ENCODE results near the gene PCNX2. TPM values are rescaled to one million over a fixed set of nuclear protein-coding genes. Genes with fewer than 3 reads are reported as not detected.
A peak's percentile ranks its signal among the peaks of the same experiment; 100 is the strongest.

The PCNX2 gene
- total and polyA plus RNA-seq, 2 of the 8 experiments (the other 6 are each of a cell fraction or from before 2014, with no cell fraction given): 46.1 to 57.6 TPM

- no peak for DNase-seq (ENCODE audit: low read depth in 1 of 2, low spot score in 2 of 2)
- WGBS, 2 experiments (ENCODE audit: extremely low coverage in 1 of 2, insufficient coverage in 1 of 2, insufficient read length in 1 of 2, insufficient replicate concordance in 2 of 2, low coverage in 1 of 2, low lambda C conversion rate in 2 of 2, missing lambda C conversion rate in 1 of 2): 90% methylated on average over 4 of the region's 5 CpGs; no CpG with 5 or more reads in 1 of the 2 experiments
- Histone ChIP-seq H4K5ac (ENCODE audit: insufficient read length, low read depth, low read length) (no peak overlapping the region), H3K9me3 (ENCODE audit: insufficient read depth in 2 of 2, low read depth in 1 of 2, low read length in 1 of 2) (no peaks in the 10 kb centered on the region), H2AK5ac (ENCODE audit: low read depth, low read length) (no peak overlapping the region), H3K4me3 (ENCODE audit: extremely low read depth in 1 of 4, insufficient read depth in 2 of 4, low read depth in 3 of 4, low read length in 4 of 4) (no peak overlapping the region), H4K91ac (replicated peaks; ENCODE audit: insufficient read length, low read length) (no peak overlapping the region), H2AFZ (ENCODE audit: low read length) (no peak overlapping the region), H3K36me3 (ENCODE audit: control insufficient read depth in 2 of 4, insufficient read depth in 4 of 4, low read length in 3 of 4) (peaks cover 0 to 7% (median 5%) of the 10 kb centered on the region in 4 experiments; a peak in 6 of 8 replicates), H3K79me1 (ENCODE audit: low read depth, low read length) (no peaks in the 10 kb centered on the region; the same call in 1 of the 2 replicates), H3K23me2 (ENCODE audit: low read depth, low read length) (no peaks in the 10 kb centered on the region), H3K27me3 (replicated peaks in 1 of 4; ENCODE audit: control insufficient read depth in 3 of 4, extremely low read depth in 1 of 4, insufficient read depth in 3 of 4, low read length in 3 of 4) (no peaks in the 10 kb centered on the region), H3K4me1 (replicated peaks in 1 of 4; ENCODE audit: control insufficient read depth in 3 of 4, insufficient read depth in 4 of 4, low read length in 3 of 4) (no peaks in the 10 kb centered on the region), H3K14ac (ENCODE audit: insufficient read length) (no peak overlapping the region), H2BK15ac (ENCODE audit: low read length) (no peak overlapping the region), H2BK120ac (replicated peaks; ENCODE audit: low read depth, low read length) (no peak overlapping the region), H2BK20ac (ENCODE audit: low read length) (no peak overlapping the region), H3K27ac (ENCODE audit: low read depth, low read length) (no peak overlapping the region), H3K79me2 (ENCODE audit: control insufficient read depth in 1 of 2, insufficient read depth in 2 of 2, low read length in 2 of 2) (no peaks in the 10 kb centered on the region), H3K18ac (ENCODE audit: extremely low read depth, low read length) (no peak overlapping the region), H4K8ac (ENCODE audit: extremely low read depth, insufficient read depth, low read length) (peak overlapping the region; percentile 45; the same call in 1 of the 2 replicates), H4K20me1 (replicated peaks in 1 of 2; ENCODE audit: control insufficient read depth in 1 of 2, insufficient read depth in 2 of 2, low read length in 2 of 2) (no peaks in the 10 kb centered on the region), H2BK5ac (ENCODE audit: low read depth, low read length) (no peak overlapping the region), H3K23ac (ENCODE audit: insufficient read length) (no peak overlapping the region), H3K4me2 (ENCODE audit: insufficient read depth in 1 of 2, low read depth in 2 of 2, low read length in 2 of 2) (no peak overlapping the region), H3K56ac (replicated peaks; ENCODE audit: insufficient read length, low read depth, low read length) (no peak overlapping the region), H3K4ac (replicated peaks; ENCODE audit: insufficient read length, low read depth, low read length) (no peak overlapping the region), H2BK12ac (ENCODE audit: low read depth, low read length) (no peak overlapping the region), H3K9ac (replicated peaks in 1 of 4; ENCODE audit: extremely low read depth in 1 of 4, low read depth in 3 of 4, low read length in 3 of 4) (no peak overlapping the region)
- POLR2A ChIA-PET (ENCODE audit: partially characterized antibody): interaction anchor here (1.3 kb wide), 1 partner anchor 10 kb away, joined by 3 read pairs; no protein-coding TSS in a partner anchor
- CTCF ChIA-PET (ENCODE audit: partially characterized antibody): interaction anchor here (1.5 kb wide), 1 partner anchor 11 kb away, joined by 3 read pairs; no protein-coding TSS in a partner anchor
- no peak for FAIRE-seq
- TF ChIP-seq JUND (IDR thresholded peaks at IDR 0.05; ENCODE audit: low read length): no peak
- no peak for TF ChIP-seq KDM4A (IDR thresholded peaks at IDR 0.05; ENCODE audit: low read depth, low read length, severe bottlenecking)
- no peak for TF ChIP-seq ZNF274 (IDR thresholded peaks at IDR 0.05; ENCODE audit: borderline replicate concordance, extremely low read depth, low read length)
- TF ChIP-seq CTBP2 (IDR thresholded peaks at IDR 0.05; ENCODE audit: borderline replicate concordance, insufficient read depth, insufficient read length, low read length): no peak
- TF ChIP-seq EZH2 (IDR thresholded peaks at IDR 0.05; ENCODE audit: low read depth, low read length, severe bottlenecking): no peak
- TF ChIP-seq NRF1 (IDR thresholded peaks at IDR 0.05; ENCODE audit: low read depth, low read length): no peak
- no peak for TF ChIP-seq CHD1 (IDR thresholded peaks at IDR 0.05; ENCODE audit: low read depth, low read length)
- no peak for TF ChIP-seq SP4 (IDR thresholded peaks at IDR 0.05; ENCODE audit: low read length)
- TF ChIP-seq KDM5A (IDR thresholded peaks at IDR 0.05; ENCODE audit: low read length): no peak
- no peak for TF ChIP-seq RFX5 (IDR thresholded peaks at IDR 0.05; ENCODE audit: borderline replicate concordance, low read depth, low read length)
- TF ChIP-seq SIX5 (IDR thresholded peaks at IDR 0.05; ENCODE audit: low read depth, low read length): no peak
- TF ChIP-seq, protein P1, sequence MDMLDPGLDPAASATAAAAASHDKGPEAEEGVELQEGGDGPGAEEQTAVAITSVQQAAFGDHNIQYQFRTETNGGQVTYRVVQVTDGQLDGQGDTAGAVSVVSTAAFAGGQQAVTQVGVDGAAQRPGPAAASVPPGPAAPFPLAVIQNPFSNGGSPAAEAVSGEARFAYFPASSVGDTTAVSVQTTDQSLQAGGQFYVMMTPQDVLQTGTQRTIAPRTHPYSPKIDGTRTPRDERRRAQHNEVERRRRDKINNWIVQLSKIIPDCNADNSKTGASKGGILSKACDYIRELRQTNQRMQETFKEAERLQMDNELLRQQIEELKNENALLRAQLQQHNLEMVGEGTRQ (IDR thresholded peaks at IDR 0.05; ENCODE audit: low read length): no peak
- no peak for TF ChIP-seq GTF2F1 (IDR thresholded peaks at IDR 0.05; ENCODE audit: borderline replicate concordance, low read depth, low read length)
These were observed 309.0 kb downstream of the PCNX2 start for GRCh38 chr1:232986527-232986922.
